Bronchial epithelial cell (primary cell): Measurements from ENCODE around the gene KDM5B. TPM values are rescaled to one million over a fixed set of nuclear protein-coding genes. Genes with fewer than 3 reads are reported as not detected.

Experiments used
- DNase-seq: peaks from one replicate; pipeline ENCODE4 v3.0.0-alpha.2; 2010; ENCODE audit warnings: low read depth
- FAIRE-seq: peaks from 2 replicates; lab custom pipeline; 2011; peaks lifted over from hg19 to GRCh38; lab: Jason Lieb, UNC
- H3K27me3 ChIP-seq: 2 replicates; pipeline ENCODE4 v1.5.1; 2011; ENCODE audit warnings: low read length; ENCODE audit not compliant: control insufficient read depth, insufficient read depth
- H3K36me3 ChIP-seq: 2 replicates; pipeline ENCODE4 v1.5.1; 2011; ENCODE audit warnings: low read length; ENCODE audit not compliant: control insufficient read depth, insufficient read depth
- H3K4me3 ChIP-seq: 2 replicates; pipeline ENCODE4 v1.5.1; 2011; ENCODE audit warnings: mild to moderate bottlenecking, low read depth, low read length, control low read depth
- total RNA-seq: library from RNA; depleted of rRNA; stranded (reverse); fragments of >200 nt; gene quantifications from 2 replicates; pipeline ENCODE4 v1.2.1, GENCODE V29; 2014
- TF ChIP-seq, protein P1 (sequence below): IDR thresholded peaks from 2 replicates; pipeline ENCODE4 v1.5.1; 2011; ENCODE audit warnings: mild to moderate bottlenecking, moderate library complexity, low read length, control low read depth, inconsistent platforms; ENCODE audit not compliant: insufficient read depth, severe bottlenecking

The KDM5B gene
- total RNA-seq, 1 donor from 2014 or later: 74.0 TPM

DNA sequence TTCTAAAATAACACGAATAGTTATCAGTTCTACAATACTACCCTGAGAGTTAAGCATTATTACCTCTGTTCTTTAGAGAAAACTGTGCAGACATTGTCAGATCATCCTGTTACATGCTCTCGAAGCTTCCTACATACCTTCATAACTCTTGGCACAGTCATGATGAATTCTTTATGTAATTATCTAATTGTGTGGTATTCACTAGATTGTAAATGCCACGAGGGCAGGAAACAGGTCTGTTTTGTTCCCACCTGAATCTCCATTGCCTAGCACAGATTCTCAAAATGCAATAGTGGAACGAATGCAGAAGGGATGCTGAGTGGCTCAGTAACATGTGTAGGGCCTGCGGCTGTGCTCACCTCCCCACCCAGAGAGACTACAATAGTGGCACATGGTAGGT lies 101.4 kb downstream of the KDM5B start:
- FAIRE-seq (no peak), DNase-seq (no peak)
- H3K4me3 ChIP-seq: no peak overlapping the region
- H3K36me3 ChIP-seq: no peaks in the 10 kb centered on the region
- peaks cover 52% of the 10 kb centered on the region for H3K27me3 ChIP-seq
- TF ChIP-seq, protein P1, sequence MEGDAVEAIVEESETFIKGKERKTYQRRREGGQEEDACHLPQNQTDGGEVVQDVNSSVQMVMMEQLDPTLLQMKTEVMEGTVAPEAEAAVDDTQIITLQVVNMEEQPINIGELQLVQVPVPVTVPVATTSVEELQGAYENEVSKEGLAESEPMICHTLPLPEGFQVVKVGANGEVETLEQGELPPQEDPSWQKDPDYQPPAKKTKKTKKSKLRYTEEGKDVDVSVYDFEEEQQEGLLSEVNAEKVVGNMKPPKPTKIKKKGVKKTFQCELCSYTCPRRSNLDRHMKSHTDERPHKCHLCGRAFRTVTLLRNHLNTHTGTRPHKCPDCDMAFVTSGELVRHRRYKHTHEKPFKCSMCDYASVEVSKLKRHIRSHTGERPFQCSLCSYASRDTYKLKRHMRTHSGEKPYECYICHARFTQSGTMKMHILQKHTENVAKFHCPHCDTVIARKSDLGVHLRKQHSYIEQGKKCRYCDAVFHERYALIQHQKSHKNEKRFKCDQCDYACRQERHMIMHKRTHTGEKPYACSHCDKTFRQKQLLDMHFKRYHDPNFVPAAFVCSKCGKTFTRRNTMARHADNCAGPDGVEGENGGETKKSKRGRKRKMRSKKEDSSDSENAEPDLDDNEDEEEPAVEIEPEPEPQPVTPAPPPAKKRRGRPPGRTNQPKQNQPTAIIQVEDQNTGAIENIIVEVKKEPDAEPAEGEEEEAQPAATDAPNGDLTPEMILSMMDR: no peak

DNA sequence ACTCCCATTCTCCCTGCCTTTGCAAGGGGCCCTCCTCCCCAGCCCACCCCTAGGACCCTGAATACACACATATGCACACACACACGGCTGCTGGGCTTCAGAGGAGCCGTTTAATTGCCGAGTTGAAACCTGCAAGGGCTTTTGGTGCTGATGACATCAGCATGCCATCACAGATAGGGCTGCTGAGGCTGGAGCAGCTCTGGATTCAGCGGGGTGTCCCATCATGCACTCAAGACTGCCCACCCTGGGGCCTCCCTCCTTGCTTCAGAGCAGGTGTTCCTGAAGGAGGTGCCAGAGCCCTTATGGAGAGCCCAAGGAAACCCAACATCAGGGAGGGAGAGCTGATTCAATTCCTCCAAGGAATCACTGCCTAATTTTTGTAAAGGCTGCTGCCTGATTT lies 103.6 kb downstream of the KDM5B start:
- H3K36me3 ChIP-seq: no peaks in the 10 kb centered on the region
- peaks cover 42% of the 10 kb centered on the region for H3K27me3 ChIP-seq
- H3K4me3 ChIP-seq: no peak overlapping the region
- no peak for FAIRE-seq
- no peak for DNase-seq
- TF ChIP-seq, protein P1: no peak

DNA sequence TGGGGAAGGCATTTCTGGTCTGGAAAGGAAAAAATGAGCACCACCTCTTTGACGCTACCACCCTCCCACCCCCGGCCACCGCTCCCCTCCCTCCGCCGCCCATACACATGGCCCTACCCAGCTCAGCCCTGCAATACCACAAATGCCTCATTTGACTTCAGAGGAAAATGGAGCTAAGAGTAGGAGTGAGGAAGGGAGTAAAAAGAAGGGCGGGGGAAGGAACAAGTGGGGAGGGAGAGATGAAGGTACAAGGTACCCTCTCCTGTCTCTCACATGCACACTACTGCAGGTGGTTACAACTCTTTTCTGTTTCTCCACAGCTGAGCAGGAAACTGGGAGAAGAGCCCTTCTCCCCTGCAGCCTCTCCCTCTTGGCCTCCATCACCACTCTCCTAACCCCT lies 105.0 kb downstream of the KDM5B start:
- no peak overlapping the region for H3K4me3 ChIP-seq
- no peak for FAIRE-seq
- peaks cover 28% of the 10 kb centered on the region for H3K27me3 ChIP-seq
- no peak for DNase-seq
- TF ChIP-seq, protein P1: no peak
- no peaks in the 10 kb centered on the region for H3K36me3 ChIP-seq

DNA sequence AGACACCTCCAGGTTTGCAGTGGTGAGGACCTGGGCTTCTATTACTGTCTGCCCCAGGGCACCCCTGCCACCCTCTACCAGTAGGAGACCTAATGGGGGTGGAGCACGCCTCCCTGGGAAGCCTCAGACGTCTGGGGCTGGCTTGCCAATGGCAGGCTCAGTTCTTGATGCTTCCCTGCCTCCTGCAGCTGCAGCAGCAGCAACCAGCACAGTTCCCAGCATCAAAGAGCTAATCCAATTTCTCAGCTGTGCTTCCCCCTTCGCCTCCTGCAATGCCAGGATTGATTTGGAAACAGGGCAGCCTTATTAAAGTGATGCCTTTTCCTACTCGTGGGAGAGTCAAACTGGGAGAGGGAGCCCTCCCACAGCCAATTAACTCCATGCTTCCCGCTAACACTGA lies 106.1 kb downstream of the KDM5B start:
- DNase-seq (no peak), FAIRE-seq (no peak)
- no peaks in the 10 kb centered on the region for H3K36me3 ChIP-seq
- TF ChIP-seq, protein P1: no peak
- H3K27me3 ChIP-seq: peaks cover 22% of the 10 kb centered on the region
- H3K4me3 ChIP-seq: no peak overlapping the region

DNA sequence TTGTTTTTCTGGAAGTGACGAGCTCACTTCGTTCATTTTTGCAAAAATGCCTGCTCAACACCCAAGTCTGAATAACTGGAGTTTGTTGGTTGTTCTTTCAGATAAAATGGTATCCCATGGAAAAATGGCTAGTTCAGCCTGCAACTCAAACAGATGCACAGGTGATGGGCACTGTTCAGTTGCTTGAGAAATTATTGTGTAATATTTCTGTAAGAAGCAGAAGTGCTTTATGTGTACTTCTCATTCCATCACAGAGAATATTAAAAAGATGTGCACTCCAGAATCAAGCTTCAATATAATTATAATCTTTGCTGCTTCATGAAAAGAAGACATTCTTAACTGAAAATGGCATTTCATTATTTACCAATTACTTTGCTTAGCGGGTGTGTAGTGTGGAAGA lies 107.0 kb downstream of the KDM5B start:
- H3K27me3 ChIP-seq: peaks cover 22% of the 10 kb centered on the region
- DNase-seq: no peak
- TF ChIP-seq, protein P1: no peak
- H3K4me3 ChIP-seq: no peak overlapping the region
- FAIRE-seq: no peak
- no peaks in the 10 kb centered on the region for H3K36me3 ChIP-seq

DNA sequence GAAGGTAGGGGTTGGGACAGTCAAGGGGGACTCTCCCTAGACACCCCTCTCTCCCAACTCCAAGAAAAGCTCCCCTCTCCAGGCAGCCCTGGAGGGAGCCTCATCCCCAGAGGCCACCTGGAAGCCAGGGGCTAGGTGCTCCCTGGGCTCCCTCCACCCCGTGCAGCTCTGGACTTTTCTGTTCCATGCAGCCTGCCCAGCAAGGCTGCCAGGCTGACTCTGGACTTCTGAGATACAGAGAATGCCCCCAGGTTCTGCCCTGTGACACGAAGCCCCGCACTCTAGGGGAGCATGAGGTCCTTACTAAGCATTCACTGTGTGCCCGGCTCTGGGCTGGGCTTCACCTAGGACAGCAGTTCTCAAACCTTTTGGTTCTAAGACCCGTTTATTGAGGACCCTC lies 108.2 kb downstream of the KDM5B start:
- no peaks in the 10 kb centered on the region for H3K36me3 ChIP-seq
- FAIRE-seq (no peak), DNase-seq (no peak)
- H3K4me3 ChIP-seq: no peak overlapping the region
- TF ChIP-seq, protein P1: no peak
- peaks cover 24% of the 10 kb centered on the region for H3K27me3 ChIP-seq
